Adrenal gland (tissue), 5 donors: ENCODE results near the gene KCNJ9.

Source experiments
- POLR2A ChIP-seq, 2 donors: fragments of 450-650 bp; IDR thresholded peaks; one replicate each; pipeline ENCODE4 v1.6.1; 2017; ENCODE audit warnings: antibody characterized with exemption in 2 of 2, mild to moderate bottlenecking in 2 of 2, moderate library complexity in 1 of 2
- TF ChIP-seq, protein P1 (sequence below), 6 experiments: fragments of 450-650 bp in 4 of 6; fragments of 200-600 bp in 2 of 6; sonication (generic) in 1 of 6; IDR thresholded peaks; 1 replicate in 5 of 6; 2 replicates in 1 of 6; pipeline versions ENCODE4 v1.5.1 to v1.8.0; 2016 to 2021; ENCODE audit warnings: antibody characterized with exemption in 6 of 6, mild to moderate bottlenecking in 2 of 6, moderate library complexity in 1 of 6
- donor health status: DM: no; HTN: no; CAD: no.

DNA sequence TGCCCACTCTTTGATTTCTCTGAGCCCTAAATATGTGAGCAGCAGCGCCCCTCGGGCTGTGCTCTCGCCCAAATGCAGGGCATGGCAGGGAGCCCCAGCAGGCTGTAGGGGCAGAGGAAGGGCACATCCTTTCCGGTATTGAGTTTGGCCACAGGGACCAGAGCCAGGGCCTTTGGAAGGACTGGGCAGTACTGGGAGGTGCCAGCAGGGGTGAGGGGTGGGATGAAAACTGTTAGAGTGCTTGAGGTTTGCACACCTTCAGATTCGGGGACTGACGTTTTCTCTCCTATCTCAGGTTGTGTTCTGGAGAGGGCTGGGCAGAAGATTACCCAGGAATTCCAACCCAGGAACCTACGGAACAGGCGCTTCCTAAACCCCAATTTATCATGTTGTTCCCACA lies 32.1 kb downstream of the KCNJ9 start:
- TF ChIP-seq POLR2A (IDR thresholded peaks at IDR 0.05), result no peak
- TF ChIP-seq, protein P1, sequence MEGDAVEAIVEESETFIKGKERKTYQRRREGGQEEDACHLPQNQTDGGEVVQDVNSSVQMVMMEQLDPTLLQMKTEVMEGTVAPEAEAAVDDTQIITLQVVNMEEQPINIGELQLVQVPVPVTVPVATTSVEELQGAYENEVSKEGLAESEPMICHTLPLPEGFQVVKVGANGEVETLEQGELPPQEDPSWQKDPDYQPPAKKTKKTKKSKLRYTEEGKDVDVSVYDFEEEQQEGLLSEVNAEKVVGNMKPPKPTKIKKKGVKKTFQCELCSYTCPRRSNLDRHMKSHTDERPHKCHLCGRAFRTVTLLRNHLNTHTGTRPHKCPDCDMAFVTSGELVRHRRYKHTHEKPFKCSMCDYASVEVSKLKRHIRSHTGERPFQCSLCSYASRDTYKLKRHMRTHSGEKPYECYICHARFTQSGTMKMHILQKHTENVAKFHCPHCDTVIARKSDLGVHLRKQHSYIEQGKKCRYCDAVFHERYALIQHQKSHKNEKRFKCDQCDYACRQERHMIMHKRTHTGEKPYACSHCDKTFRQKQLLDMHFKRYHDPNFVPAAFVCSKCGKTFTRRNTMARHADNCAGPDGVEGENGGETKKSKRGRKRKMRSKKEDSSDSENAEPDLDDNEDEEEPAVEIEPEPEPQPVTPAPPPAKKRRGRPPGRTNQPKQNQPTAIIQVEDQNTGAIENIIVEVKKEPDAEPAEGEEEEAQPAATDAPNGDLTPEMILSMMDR (IDR thresholded peaks at IDR 0.05), result no peak
